Raji (cell line): ENCODE data around the gene TIMM10B.

Experiments
- POLR2A ChIP-seq: IDR thresholded peaks from 2 replicates; pipeline ENCODE4 v1.6.1; 2011; ENCODE audit warnings: low read depth, low read length, control low read depth; ENCODE audit not compliant: insufficient read depth

The TIMM10B gene

DNA sequence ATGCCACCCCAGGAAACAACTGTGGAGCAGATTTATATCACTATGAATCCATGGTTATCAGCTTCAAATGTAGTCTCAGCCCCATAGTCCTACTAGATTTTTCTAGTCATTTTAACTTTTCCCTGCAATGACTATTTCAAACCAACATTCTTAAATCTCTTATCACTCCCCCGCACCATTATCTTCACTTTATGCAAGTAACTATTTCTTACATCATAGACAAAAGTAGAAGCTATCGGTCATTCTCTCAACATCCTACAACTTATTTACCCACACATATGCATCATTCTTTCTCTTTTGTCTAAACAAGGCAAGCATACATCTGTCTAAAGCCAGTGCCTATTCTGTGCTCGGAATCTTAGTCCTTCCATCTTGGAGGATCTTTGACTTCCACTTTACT is 4.4 kb downstream of the TIMM10B start:
- no peak for TF ChIP-seq POLR2A

DNA sequence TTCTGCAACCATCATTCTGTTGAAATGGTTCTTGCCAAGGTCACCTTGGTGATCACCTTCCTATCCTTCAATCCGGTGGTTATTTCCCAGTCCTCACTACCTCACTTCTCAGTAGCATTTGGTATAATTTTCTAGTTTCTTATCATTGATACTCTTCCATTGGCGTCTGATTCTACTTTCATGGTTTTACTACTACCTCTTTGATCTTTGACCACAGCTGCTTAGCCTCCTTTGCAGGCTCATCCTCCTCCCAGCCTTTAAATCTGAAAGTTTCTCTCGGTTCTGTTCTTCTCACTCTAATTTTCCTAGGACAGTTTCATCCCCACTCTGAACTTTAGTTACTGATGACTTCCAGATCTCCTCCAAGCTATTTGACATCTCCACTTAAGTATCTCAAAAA is 5.0 kb downstream of the TIMM10B start:
- TF ChIP-seq POLR2A, result no peak

DNA sequence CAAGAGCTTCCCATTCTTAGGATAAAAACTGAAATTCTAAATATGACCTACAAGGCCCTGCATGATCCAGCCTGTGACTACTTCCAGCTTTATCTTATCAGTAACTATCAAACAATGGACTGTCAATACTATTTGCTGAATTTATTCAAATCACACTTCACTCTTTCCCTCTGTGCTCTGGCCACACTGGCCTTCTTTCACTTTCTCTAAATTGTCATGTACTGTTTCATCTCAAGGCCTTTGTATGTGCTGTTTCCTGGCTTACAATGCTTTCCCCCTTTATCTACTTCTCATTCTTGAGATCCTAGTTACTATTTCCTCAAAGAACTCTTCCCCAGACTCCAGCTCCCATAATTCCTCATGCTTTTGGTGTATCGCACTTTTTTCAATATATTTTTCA is 5.6 kb downstream of the TIMM10B start:
- TF ChIP-seq POLR2A, result no peak

DNA sequence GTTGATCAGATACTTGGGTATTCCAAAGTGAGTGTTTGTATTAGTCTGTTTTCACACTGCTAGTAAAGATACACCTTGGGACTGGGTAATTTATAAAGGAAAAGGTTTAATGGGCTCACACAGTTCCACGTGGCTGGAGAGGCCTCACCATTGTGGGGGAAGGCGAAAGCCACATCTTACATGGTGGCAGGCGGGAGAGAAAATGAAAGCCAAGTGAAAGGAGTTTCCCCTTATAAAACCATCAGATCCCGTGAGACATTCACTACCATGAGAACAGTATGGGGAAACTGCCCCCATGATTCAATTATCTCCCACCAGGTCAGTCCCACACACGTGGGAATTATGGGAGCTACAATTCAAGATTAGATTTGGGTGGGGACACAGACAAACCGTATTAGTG is 7.0 kb downstream of the TIMM10B start:
- TF ChIP-seq POLR2A, result no peak

DNA sequence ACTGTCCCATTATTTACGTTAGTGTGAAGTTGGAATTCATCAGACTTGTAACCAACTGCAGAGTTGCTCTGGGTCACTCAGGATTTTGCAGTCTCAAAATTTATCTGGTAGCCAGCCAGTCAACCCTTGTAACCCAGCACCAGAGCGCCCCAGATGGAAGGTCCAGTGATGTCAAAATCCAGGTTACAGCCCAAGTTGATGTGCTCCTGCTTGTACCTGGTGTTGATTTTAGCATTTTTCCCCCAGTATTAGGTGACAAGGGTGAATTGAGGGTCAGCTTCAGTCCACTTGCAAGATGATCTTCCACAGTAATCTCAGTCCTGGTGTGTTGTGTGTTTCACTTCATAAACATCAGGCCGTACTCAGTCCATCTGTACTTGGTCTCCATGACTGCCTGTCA is 7.5 kb downstream of the TIMM10B start:
- TF ChIP-seq POLR2A, result no peak

DNA sequence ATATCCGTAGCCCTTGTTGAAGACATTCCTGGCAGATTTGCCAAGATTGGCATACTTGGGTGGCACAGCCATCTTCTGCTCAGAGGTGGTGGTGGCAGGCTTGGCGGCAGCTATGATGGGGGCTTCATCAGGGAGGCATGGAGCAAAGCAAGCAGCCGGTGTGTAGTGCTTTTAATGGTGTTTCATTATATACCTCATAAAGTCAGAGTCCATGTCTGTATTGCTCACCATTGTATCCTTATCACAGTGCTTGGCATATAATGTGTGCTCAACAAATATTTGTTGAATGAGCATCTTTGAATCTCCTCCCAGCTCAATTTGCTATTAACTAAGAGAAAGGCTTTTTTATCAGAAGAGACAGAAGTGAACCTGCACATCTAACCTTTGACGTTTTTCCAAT is 8.0 kb downstream of the TIMM10B start:
- TF ChIP-seq POLR2A, result no peak

DNA sequence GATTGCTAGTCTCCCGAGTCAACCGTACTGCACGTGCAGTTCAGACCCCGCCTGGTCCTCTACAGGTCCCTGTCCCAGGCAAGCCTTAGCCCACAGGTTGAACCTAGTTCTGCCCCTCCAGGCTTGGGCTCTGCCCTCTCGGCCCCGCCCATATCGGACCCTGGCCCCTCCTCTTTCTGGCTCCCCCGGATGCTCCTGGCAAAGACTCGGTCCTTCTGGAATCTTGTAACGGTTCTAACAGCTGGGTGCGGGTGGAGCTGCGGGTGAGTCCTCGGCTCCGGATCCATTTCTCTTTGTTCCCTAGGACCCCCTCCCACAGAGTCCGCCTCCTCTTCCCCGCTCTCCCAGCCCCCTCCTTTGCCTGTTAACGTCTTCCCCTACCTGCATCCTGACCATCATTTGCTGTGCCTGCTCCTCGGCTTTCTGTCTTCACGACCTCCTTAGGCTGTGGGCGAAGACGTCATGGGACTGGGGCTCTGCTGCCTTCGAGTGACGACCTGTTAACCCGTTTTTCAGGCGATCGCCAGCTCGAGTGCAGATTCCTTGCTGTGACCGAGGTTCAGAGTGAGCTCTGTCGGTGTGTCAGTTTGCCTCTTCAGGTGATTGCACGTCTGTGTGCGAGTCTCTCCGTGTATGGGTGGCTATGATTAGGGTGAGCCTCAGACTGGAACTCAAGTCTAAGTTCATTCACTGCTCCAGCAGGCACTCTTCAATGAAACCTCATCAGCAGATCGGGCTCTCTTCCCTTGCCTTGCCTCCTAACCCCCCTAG is 16.0 kb downstream of the TIMM10B start, which contains the start of gene DNHD1:
TSS of gene DNHD1 (plus strand) at position 212 of the 771 bp plus-strand sequence. CDS start 936 bp downstream, outside the sequence.
- no peak for TF ChIP-seq POLR2A

DNA sequence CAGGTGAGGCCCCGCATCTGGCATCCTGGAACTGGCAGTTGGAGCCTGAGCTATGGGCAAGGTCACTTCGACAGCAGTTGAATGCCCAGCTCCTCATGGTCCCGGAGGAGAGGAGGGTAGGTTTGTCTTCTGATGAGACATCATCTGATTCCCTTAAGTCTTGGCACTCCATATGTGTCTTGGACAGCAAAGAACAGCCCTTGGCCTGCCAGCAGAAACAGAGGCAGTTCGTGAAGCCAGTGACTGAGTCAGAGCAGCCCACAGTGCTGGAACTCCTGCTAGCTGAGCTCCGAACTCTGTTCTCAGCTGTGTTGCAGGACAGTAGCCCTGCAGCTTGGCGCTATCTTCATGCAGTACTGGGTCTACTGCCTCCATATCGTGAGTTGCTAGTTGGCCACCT is 16.8 kb downstream of the TIMM10B start:
- no peak for TF ChIP-seq POLR2A

DNA sequence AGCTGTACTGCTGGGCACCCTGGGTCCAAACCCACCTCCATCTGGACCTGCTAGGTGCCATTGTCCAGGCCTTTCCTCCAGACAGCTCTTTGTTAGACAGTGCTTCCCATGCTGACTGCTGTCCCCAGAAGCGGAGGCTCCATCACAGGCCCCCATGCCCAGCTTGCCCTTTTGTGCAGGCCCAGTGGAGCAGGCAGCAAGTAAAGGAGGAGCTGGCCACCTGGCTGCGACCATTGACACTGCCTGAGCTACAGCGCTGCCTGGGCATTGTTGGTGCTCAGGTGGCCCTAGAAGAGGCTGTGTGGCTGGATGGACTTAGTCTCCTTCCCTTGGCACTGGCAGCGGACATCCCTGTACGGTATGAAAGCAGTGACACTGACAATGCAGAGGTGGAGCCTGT is 17.2 kb downstream of the TIMM10B start:
- TF ChIP-seq POLR2A, result no peak

DNA sequence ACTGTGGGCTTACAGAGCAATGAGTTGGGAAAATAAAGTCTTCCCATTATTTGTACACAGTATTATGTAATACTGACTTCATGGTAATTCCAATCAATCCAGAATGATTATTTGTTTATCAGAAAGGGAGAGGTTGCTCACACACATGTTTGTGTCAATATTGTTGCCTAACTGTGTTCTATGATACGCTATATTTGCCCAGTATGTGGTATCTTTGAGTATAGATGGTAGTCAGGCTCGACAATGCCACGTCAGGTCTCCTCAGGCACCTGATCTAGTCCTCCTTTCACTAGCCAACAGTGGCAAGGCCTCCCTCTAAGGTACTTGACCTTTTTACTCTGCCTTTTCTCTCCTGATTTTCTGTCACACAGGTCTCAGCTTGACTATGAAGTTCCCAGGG is 21.1 kb downstream of the TIMM10B start:
- TF ChIP-seq POLR2A, result no peak

DNA sequence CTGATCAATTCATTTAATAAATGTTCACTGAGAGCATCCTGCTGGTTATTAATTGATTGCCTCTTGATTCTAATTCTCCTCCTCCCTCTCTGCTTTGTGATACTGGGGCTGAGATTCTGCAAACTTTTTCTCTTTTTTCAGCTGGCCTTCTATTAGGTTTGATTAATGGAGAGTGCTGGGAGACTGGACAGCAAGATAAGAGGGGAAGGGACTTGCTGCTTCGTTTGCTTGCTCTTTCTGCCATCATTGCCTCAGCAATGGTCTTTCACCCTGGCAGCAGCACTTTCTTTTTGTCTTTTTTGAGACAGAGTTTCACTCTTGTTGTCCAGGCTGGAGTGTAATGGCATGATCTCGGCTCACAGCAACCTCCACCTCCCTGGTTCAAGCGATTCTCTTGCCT is 22.9 kb downstream of the TIMM10B start:
- no peak for TF ChIP-seq POLR2A

DNA sequence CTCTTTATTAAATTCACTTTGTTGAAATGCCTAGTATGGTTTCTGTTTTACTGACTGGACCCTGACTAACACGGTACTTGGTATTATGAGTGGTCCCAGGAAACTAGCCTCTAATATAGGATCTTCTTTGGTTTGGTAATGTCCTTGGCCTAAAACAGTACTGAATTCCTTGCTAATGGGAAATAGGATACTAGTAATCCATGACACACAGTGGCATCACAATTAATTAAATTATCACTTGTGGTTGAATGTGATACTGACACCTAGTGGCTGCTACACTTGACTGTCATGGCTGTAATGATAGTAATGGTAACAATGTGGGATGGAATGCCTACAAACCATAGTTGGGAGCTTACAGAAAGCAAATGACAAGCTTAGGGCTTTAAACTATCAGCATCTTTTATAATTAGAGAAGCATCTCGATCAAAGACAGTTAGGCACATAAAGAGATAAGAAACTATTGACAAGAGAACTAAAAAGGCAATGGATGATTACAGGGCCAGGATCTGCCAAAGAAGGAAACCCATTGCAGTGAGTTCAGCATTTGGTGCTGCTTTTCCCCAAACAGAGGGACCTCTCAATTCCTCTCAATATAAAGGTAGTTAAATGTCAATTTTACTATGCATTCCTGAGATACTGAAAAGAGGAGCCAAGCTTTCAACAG is 24.4 kb downstream of the TIMM10B start:
- TF ChIP-seq POLR2A, result no peak

DNA sequence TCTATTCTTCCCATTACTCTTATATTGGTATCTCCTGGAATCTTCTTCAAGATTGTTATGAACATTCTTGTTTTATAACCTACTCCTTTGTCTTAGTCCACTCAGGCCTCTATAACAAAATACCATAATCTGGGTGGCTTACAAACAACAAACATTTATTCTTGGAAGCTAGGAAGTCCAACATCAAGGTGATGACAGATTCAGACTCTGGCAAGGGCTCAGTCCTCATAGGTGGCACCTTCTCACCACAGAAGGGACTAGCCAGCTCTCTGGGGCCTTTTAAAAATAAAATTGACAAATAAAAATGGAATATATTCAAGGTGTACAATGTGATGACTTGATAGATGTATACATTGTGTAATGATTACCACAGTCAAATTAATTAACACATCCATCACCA is 35.6 kb downstream of the TIMM10B start:
- TF ChIP-seq POLR2A, result no peak

DNA sequence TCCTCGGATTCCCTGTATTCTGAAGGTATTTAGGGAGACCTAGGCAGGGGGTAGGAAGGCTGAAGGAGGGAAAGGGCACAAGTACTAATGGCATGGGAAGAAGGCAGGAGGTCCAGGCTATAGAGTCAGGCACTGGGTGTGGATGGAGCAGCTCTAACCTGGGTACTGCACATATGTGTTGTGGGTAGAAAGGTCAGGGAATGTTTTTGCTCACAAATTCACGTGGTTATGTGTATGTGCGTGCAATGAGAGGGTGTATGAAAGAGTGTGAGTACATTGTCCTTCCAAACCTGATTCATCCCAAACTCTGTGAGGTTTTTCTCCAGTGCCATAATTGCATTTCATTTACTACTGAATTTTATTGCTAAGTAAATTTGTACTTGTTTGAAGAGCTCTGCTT is 39.0 kb downstream of the TIMM10B start:
- TF ChIP-seq POLR2A, result no peak

DNA sequence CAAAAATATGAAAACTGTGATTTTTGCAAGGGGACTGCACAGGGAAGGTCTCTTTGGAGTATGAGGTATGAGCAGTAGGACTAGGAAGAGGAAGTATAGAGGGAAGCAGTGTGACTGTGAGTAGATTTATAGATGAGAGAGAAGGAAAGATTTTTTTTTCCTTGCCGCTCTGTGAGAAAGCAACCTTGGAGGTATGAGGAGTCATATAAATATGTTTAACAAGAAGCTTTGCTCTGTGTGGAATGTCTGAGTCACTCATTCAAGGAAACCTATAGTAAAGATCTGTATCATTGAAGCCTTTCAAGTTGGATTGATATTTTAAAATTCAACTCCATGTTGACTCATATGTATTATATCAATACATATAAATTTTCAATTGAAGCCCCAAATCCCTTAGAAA is 42.0 kb downstream of the TIMM10B start:
- TF ChIP-seq POLR2A, result no peak

DNA sequence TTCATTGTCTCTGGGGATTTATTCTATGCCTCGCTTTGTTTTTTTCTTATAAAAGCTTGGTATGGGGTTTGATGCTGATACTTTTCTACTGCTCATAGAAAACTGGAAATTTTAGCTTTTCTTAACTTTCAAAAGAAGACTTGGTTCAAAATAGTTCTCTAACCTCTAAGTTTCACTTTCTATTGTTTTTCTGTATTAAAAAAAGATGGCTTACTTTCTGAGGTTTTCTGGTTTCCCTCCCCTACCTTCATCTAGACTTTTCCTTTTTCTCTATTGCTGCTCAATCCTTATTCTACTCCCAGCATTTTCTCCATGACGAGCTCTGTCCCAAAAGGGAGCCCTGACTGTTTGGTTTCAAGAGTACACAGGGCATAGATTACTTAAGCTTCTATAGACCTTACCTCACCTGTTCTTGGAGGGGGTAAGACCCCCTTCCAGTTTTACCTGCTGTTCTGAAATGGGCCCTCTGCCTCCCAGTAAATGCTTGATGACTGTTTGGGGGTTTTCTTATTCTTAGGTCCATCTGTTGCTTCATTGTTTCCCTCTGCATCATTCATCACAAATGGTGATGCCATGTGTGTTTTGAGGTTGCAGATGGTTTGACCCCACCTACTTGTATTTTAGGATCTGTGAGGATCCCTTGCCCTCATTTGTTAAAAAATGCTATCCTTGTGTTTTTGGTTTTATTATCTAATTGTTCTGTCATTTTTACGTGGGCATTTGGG is 45.3 kb downstream of the TIMM10B start:
- no peak for TF ChIP-seq POLR2A
